SJCRH30 (cell line): ENCODE results near the gene MYOZ3. TPM values are rescaled to one million over a fixed set of nuclear protein-coding genes. Genes with fewer than 3 reads are reported as not detected.
A peak's percentile ranks its signal among the peaks of the same experiment; 100 is the strongest.

Source experiments
- DNase-seq, 2 experiments: peaks; one replicate each; pipeline ENCODE4 v3.0.0-alpha.2; 2015 to 2020
- H3K27ac ChIP-seq: fragments of 250-450 bp; sonication (Bioruptor Pico); 2 replicates; pipeline ENCODE4 v1.5.1; 2020; ENCODE audit warnings: mild to moderate bottlenecking, moderate library complexity
- H3K27me3 ChIP-seq: fragments of 250-450 bp; sonication (Bioruptor Pico); 2 replicates; pipeline ENCODE4 v1.5.1; 2020; ENCODE audit warnings: mild to moderate bottlenecking, moderate library complexity
- H3K36me3 ChIP-seq: fragments of 250-450 bp; sonication (Bioruptor Pico); 2 replicates; pipeline ENCODE4 v1.5.1; 2020; ENCODE audit warnings: mild to moderate bottlenecking, moderate library complexity
- H3K4me1 ChIP-seq: fragments of 250-450 bp; sonication (Bioruptor Pico); 2 replicates; pipeline ENCODE4 v1.5.1; 2020; ENCODE audit warnings: mild to moderate bottlenecking, moderate library complexity
- H3K4me3 ChIP-seq: fragments of 250-450 bp; sonication (Bioruptor Pico); 2 replicates; pipeline ENCODE4 v1.5.1; 2020; ENCODE audit warnings: mild to moderate bottlenecking, moderate library complexity
- H3K9me3 ChIP-seq: fragments of 250-450 bp; sonication (Bioruptor Pico); replicated peaks from 2 replicates; pipeline ENCODE4 v1.5.1; 2020; ENCODE audit warnings: mild to moderate bottlenecking, moderate library complexity
- total RNA-seq: library from RNA; depleted of rRNA; stranded (reverse); fragments of >200 nt; shearing (Covaris generic); gene quantifications from 2 replicates; pipeline ENCODE4 v1.2.3, GENCODE V29; 2014; rRNA removed

MYOZ3 gene
- 0.02 TPM in 1 of 2 replicates, not detected in the other for total RNA-seq

- no peaks in the 10 kb centered on the region for H3K36me3 ChIP-seq
- 0 out of 2 replicates have a peak, but pooled peaks cover 3% of the 10 kb centered on the region for H3K27me3 ChIP-seq
- H3K9me3 ChIP-seq, result no peaks in the 10 kb centered on the region
- DNase-seq, result no peak
- H3K4me3 ChIP-seq, result no peak within 1 kb of the TSS
- peaks cover 6% of the 10 kb centered on the region for H3K4me1 ChIP-seq
- no peak within 1 kb of the TSS for H3K27ac ChIP-seq
Measured at GRCh38 chr5:150661086-150661485, at the start of gene MYOZ3. TSS of gene MYOZ3 (plus strand) at chr5:150661251. CDS start at chr5:150662942, 1,691 bp downstream.

GRCh38 chr5:150612405-150612804 lies 48.6 kb upstream of the MYOZ3 start:
- H3K27ac ChIP-seq, result no peak overlapping the region
- H3K4me1 ChIP-seq, result peaks cover 27% of the 10 kb centered on the region
- H3K27me3 ChIP-seq, result no peaks in the 10 kb centered on the region
- no peaks in the 10 kb centered on the region for H3K36me3 ChIP-seq
- no peaks in the 10 kb centered on the region for H3K9me3 ChIP-seq
- no peak for DNase-seq
- H3K4me3 ChIP-seq, result no peak overlapping the region

DNA sequence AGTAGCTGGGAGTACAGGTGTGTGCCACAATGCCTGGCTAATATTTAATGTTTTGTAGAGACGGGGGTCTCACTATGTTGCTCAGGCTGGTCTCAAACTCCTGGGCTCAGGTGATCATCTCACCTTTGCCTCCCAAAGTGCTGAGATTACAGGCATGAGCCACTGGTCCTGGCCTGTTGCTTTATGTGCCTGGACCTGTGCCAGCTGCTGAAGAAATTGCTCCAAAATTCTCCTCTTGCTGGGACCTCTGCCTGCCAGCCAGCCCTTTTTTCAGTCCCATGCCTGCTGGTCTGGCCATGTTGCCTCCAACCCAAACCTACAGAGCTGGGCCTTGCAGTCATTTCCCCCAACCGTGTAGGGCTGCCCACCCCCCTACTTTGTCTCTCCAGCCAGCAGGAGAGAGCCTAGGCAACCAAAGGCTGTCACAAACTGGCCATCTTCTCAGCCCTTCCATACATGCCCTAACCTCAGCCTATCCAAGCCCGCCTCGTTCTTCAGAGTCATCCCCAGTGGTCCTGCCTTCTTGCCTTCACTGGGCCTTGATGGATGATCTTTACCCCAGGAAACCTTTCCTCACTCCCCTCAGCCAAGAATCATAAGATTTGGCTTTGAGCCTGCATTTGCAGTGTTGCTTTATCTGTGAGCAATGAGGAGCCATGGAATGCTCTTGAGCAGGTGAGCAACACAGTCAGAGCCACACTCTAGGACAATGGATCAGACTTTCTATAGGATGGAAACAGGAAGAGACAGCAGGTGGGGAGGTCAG lies 48.0 kb upstream of the MYOZ3 start:
- no peak for DNase-seq
- Histone ChIP-seq H3K27ac (no peak overlapping the region), H3K36me3 (no peaks in the 10 kb centered on the region), H3K4me3 (no peak overlapping the region), H3K9me3 (no peaks in the 10 kb centered on the region), H3K27me3 (no peaks in the 10 kb centered on the region), H3K4me1 (peaks cover 30% of the 10 kb centered on the region)

- no peak overlapping the region for H3K27ac ChIP-seq
Measured at GRCh38 chr5:150613991-150614660, 46.9 kb upstream of the MYOZ3 start.

GRCh38 chr5:150614661-150615060 lies 46.4 kb upstream of the MYOZ3 start:
- H3K36me3 ChIP-seq, result no peaks in the 10 kb centered on the region
- no peak overlapping the region for H3K4me3 ChIP-seq
- H3K27ac ChIP-seq, result no peak overlapping the region
- no peaks in the 10 kb centered on the region for H3K27me3 ChIP-seq
- H3K4me1 ChIP-seq, result peaks cover 43% of the 10 kb centered on the region
- H3K9me3 ChIP-seq, result no peaks in the 10 kb centered on the region
- no peak for DNase-seq

More at GRCh38 chr5:150613991-150614660, 46.9 kb upstream of the MYOZ3 start:
- Histone ChIP-seq H3K36me3 (no peaks in the 10 kb centered on the region), H3K9me3 (no peaks in the 10 kb centered on the region), H3K4me3 (no peak overlapping the region), H3K27me3 (no peaks in the 10 kb centered on the region), H3K4me1 (peaks cover 40% of the 10 kb centered on the region)
- no peak for DNase-seq

DNA sequence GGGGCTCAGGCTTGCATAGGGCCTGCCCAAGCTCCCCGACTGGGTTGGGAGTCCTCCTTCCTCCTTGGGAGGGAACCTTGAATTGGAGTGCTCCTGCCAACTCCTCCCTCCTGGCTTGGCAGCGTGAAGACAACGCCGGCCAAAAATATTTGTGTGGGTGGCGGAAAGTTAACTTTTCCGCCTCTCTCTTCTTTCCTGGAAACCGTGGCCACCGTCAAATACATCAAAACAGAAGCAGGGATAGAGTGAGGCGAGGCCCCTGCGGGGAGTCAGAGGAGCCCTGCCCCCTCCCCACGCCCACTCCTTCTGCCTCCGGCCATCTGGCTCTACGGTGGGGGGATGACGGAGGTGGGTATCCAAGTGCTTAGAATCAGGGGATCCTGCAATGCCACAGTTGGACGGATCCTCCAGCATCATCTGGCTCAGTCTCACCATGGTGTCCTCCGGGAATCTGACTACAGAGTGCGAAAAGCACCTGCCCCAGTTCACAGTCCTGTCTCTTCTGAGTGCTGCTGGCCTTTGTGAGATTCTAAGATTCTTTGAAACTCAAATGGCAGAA lies 45.8 kb upstream of the MYOZ3 start:
- Histone ChIP-seq H3K4me1 (peaks cover 39% of the 10 kb centered on the region), H3K36me3 (no peaks in the 10 kb centered on the region), H3K27ac (no peak overlapping the region), H3K27me3 (no peaks in the 10 kb centered on the region), H3K4me3 (no peak overlapping the region), H3K9me3 (no peaks in the 10 kb centered on the region)
- no peak for DNase-seq

GRCh38 chr5:150616024-150616470 lies 45.0 kb upstream of the MYOZ3 start:
- peak in 1 of 2 experiments; percentile 64 for DNase-seq
- Histone ChIP-seq H3K27me3 (no peaks in the 10 kb centered on the region), H3K9me3 (no peaks in the 10 kb centered on the region), H3K4me1 (peaks cover 36% of the 10 kb centered on the region), H3K4me3 (no peak overlapping the region), H3K36me3 (no peaks in the 10 kb centered on the region), H3K27ac (no peak overlapping the region)

DNA sequence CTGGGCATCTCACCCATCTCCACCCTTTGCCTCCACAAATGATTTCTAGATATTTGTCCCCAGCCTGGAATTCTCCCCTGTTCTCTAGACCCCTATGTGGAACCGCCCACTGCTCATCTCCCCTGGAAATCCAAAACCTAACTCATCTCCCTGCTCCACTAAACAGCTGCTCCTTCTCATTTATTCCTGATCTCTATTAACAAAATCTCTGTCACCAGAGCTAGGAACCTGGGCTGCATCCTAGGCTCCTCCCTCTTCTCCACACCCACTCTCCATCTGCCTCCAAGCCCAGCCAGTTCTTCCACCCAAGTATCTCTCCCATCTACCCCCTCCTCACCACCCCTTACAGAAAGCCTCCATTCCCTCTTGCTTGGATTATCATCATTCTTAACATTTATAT lies 44.5 kb upstream of the MYOZ3 start:
- Histone ChIP-seq H3K9me3 (no peaks in the 10 kb centered on the region), H3K27ac (no peak overlapping the region), H3K4me1 (peaks cover 36% of the 10 kb centered on the region), H3K4me3 (no peak overlapping the region), H3K36me3 (no peaks in the 10 kb centered on the region), H3K27me3 (no peaks in the 10 kb centered on the region)
- DNase-seq, result peak in 1 of 2 experiments; percentile 58

GRCh38 chr5:150618163-150618562 lies 42.9 kb upstream of the MYOZ3 start:
- H3K4me3 ChIP-seq, result no peak overlapping the region

DNA sequence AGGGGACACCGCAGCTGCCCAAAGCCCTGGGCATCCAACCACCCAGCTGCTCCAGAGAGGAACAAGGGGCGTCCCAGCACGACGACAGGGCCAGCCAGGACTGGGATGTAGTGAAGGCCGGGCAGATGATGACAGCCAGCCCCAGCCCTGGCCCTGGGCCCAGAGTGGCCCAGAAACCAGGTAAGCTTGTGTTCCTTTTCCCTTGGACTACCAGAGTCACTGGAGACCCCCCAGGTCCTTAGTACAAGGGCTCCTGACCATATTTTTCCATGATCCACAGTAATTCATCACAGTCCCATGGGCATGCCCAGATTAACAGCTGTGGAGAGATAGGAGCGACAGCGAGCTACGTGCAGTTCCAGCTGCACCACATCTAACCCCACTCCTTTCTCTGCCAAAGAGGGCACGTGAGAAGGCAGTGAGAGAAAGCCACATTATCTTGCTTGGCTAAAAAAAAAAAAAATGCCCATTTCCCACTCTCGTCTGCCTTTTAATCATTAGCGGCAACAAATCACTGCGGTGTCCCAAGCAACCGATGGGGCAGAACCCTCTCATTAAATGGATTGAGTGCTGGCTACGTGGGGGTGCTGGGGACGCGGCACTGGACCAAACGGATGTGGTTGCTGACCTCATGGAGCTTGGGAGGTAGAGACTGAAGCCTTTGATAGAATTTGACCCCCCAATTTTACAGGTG lies 42.3 kb upstream of the MYOZ3 start:
- H3K27ac ChIP-seq, result no peak overlapping the region
- H3K27me3 ChIP-seq, result no peaks in the 10 kb centered on the region
- no peaks in the 10 kb centered on the region for H3K36me3 ChIP-seq
- DNase-seq, result peak; percentile 68 to 74
- H3K9me3 ChIP-seq, result no peaks in the 10 kb centered on the region
- no peak overlapping the region for H3K4me3 ChIP-seq
- peaks cover 43% of the 10 kb centered on the region for H3K4me1 ChIP-seq

More at GRCh38 chr5:150618163-150618562, 42.9 kb upstream of the MYOZ3 start:
- DNase-seq, result no peak
- Histone ChIP-seq H3K36me3 (no peaks in the 10 kb centered on the region), H3K27ac (no peak overlapping the region), H3K4me1 (peaks cover 37% of the 10 kb centered on the region), H3K27me3 (no peaks in the 10 kb centered on the region), H3K9me3 (no peaks in the 10 kb centered on the region)

DNA sequence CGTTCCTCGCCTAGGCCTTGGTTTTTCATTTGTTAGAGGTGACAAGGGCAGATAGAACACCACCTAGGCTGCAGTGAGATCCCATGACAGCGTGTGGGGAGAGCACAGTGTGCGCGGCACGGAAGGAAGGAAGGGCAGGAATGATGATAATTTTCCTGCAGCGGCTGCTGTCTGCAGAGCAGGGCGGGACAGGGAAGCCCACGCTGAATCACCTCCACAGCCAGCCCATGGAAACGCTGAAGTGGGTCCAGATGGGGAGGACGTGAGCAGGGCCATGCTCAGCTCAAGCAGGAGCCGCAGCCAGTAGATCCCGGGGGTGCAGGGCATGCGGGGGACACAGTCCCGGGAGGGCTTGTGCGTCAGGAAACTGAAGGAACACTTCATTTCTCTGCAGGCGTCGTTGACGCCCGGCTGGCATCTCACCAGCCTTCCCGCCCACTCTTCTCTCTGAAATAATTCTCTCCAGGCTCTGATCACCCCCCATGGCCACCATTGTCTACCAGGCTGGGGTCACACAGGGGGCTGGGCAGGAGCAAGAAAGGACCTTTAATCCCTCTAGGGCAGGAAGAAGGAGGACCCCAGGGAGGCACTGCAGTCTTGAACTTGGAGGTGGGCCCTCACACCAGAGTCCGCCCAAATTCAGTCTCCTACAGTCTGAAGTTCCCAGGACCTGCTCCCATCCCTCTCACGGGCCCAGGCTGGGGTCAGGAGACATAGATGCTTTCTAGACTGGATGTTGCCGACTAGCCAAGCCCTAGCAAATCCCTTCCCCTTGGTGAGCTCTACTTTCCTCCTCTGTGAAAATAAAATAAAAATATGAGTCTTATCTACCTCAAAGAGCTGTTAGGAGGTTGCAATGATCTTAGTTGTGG lies 41.5 kb upstream of the MYOZ3 start:
- Histone ChIP-seq H3K36me3 (no peaks in the 10 kb centered on the region), H3K27me3 (no peaks in the 10 kb centered on the region), H3K4me3 (no peak overlapping the region), H3K27ac (no peak overlapping the region), H3K4me1 (peaks cover 49% of the 10 kb centered on the region), H3K9me3 (no peaks in the 10 kb centered on the region)
- no peak for DNase-seq

DNA sequence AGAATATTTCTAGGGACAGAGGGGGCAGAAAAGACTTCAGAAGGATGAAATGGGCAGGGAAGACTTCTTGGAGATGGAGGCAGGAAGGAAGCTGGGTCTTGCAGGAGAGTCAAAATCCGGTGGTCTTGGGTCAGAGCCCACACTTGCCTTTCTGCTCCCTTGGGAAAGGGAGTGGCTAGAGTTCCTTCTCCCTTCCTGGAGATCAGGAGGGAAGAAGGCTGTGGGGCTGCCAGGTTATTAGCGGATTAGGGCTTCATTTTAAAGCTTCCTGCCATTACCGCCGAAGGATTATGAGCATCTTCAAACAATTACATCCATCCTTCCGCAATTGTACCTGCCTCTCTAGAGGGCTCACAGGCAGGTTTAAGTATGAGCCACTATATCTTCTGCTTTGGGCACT lies 39.8 kb upstream of the MYOZ3 start:
- Histone ChIP-seq H3K9me3 (no peaks in the 10 kb centered on the region), H3K4me1 (peaks cover 51% of the 10 kb centered on the region)

GRCh38 chr5:150622157-150622556 lies 38.9 kb upstream of the MYOZ3 start:
- no peaks in the 10 kb centered on the region for H3K27me3 ChIP-seq
- no peak overlapping the region for H3K27ac ChIP-seq
- no peaks in the 10 kb centered on the region for H3K9me3 ChIP-seq
- no peak overlapping the region for H3K4me3 ChIP-seq
- H3K36me3 ChIP-seq, result no peaks in the 10 kb centered on the region
- no peak for DNase-seq
- H3K4me1 ChIP-seq, result peaks cover 47% of the 10 kb centered on the region

More for the DNA sequence above, 39.8 kb upstream of the MYOZ3 start:
- Histone ChIP-seq H3K27me3 (no peaks in the 10 kb centered on the region), H3K4me3 (no peak overlapping the region), H3K36me3 (no peaks in the 10 kb centered on the region), H3K27ac (no peak overlapping the region)
- no peak for DNase-seq
